Left kidney (tissue), 2 donors: ENCODE data around the gene KLHL36. TPM values are rescaled to one million over a fixed set of nuclear protein-coding genes. Genes with fewer than 3 reads are reported as not detected.
A peak's percentile ranks its signal among the peaks of the same experiment; 100 is the strongest.
"Not testable (repeated sequence)": the region's sequence is repeated elsewhere in the genome, so short reads cannot be mapped to it uniquely, and the experiment has no call there.

Experiments used
- DNase-seq: peaks from one replicate; pipeline ENCODE4 v3.0.0-alpha.2; 2013
- polyA plus RNA-seq: library from polyadenylated mRNA; unstranded; fragments of 120-200 nt; gene quantifications from one replicate; pipeline ENCODE4 v1.2.1, GENCODE V29; 2013; ENCODE audit not compliant: insufficient read length

The KLHL36 gene
- polyA plus RNA-seq, 1 donor: 30.0 TPM

- DNase-seq: no peak
Measured at GRCh38 chr16:84672276-84673202, 24.2 kb downstream of the KLHL36 start.

DNA sequence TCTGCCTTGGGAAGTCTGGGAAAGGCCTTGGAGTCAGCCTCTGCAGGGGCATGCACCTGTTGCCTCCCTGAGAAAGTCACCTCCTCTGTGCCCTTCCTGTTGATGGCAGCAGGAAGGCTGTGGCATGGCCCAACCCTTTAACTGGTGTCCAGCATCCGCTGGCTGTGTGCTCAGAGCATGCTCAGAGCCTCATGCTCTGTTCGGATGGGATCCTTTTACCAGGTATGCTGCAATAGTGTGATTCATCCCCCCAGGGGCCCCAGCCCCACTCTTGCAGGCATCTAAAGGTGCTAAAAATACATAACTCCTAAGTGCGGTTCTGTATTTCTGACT, 24.9 kb downstream of the KLHL36 start:
- DNase-seq: no peak

DNA sequence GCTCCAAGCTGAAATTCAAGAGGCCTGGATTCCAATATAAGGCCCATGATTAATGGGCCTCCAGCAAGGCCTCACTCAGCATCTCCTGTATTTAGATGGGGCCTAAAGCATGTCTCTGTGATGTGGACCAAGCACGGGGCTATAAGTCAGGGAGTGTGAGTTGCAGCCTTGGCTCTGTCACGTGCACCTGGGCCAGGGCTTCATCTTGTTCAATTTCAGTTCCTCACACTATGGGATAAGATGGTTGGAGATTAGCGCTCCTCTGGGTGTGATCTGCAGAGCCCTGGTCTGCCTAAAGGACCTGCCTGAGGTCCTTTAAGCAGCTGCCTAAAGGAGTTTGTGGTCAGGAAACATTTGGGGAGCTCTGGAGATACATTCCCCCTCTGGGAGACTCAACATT, 25.2 kb downstream of the KLHL36 start:
- DNase-seq: no peak

GRCh38 chr16:84675423-84675822, 27.1 kb downstream of the KLHL36 start:
- no peak for DNase-seq

DNA sequence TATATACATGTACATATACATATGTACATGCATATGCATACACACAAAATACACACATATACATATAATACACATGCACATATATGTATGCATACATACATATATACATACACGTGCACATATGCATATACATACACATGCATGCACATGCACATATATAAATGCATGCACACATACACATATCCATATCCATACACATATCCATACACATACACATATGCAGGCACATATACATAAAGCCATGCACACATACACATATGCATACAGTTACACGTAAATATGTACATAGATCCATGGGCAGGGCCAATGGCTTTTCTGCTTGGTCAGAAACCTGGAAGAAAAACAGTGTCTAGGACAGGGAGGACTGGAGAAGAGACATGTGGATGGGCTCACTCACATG, 27.6 kb downstream of the KLHL36 start:
- no peak for DNase-seq

- DNase-seq: no peak
Measured at GRCh38 chr16:84677017-84677803, 28.9 kb downstream of the KLHL36 start.

DNA sequence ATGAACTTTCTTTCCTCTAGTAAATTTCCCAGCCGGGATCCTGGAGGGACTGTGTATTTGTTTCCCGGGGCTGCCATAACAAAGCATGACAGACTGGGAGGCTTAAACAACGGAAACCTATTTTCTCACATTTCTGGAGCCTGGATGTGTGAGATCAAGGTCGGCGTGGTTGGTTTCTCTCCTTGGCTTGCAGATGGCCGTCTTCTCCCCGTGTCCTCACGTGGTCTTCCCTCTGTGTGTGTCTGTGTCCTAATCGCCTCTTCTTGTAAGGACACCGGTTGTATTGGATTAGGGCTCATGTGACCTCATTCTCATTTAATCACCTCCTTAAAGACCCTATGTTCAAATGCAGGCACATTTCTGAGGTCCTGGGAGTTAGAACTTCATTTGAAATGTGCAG, 29.5 kb downstream of the KLHL36 start:
- DNase-seq: no peak

GRCh38 chr16:84678541-84678940, 30.2 kb downstream of the KLHL36 start:
- DNase-seq: no peak

DNA sequence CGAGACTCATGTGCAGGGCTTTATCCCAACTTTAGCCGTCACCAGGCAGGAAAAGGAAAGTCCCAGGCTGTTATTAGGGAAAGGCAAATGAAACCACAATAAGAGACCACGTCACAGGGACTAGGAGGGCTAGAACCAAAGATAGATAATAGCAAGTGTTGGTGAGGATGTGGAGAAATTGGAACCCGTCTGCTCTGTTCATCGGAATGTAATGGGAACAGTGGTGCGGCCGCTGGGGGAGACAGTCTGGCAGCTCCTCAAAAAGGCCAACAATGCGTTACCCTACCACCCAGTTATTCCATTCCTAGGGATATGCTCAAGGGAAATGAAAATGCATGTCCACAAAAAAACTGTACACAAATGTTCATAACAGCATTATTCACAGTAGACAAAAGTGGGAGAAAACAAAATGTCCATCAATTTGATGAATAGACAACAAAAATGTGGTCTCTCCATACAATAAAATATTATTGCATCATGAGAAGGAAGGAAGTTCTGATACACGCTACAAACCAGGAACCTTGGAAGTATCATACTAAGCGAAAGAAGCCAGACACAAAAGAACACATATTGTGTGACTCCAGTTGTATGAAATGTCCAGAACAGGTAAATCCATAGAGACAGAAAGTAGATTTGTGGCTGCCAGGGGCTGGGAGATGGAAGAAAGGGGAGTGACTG, 32.0 kb downstream of the KLHL36 start:
- DNase-seq: no peak

- no peak for DNase-seq
Measured at GRCh38 chr16:84680843-84681629, 32.7 kb downstream of the KLHL36 start.

GRCh38 chr16:84683691-84684591, 35.6 kb downstream of the KLHL36 start:
- DNase-seq: no peak

DNA sequence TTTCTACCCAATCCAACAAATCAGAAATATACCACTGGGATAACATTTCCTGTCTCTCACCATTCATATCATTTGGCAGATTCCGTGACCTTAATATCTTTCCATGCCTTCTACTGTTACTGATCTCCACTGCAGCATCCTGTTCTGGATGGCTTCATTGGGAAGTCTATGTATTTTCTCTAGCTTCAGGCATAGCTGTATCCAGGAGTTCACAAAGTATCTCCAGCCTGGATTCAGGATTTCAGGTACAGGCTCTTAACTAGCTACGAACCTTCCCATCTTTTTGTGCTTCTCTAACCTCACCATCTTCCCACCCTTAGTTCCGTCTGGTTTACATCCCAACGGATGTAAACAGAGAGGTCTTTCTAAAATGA, 36.3 kb downstream of the KLHL36 start:
- no peak for DNase-seq

DNA sequence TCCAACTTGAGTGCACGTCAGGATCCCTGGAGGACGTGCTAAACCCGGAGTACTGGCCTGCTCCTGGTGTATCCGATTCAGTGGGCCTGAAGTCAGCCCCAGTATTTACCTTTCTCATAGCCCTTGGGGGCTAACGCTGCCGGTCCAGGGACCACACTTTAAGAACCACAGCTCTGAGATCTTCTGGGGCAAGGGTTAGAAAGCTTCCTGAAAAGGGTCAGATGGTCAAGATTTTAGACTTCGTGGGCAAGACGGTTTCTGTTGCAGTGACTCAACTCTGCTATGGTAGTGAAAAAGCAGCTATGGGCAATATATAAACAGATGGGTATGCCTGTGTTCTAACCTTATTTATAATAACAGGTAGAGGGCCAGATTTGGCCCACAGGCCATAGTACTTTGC, 36.9 kb downstream of the KLHL36 start:
- DNase-seq: no peak

DNA sequence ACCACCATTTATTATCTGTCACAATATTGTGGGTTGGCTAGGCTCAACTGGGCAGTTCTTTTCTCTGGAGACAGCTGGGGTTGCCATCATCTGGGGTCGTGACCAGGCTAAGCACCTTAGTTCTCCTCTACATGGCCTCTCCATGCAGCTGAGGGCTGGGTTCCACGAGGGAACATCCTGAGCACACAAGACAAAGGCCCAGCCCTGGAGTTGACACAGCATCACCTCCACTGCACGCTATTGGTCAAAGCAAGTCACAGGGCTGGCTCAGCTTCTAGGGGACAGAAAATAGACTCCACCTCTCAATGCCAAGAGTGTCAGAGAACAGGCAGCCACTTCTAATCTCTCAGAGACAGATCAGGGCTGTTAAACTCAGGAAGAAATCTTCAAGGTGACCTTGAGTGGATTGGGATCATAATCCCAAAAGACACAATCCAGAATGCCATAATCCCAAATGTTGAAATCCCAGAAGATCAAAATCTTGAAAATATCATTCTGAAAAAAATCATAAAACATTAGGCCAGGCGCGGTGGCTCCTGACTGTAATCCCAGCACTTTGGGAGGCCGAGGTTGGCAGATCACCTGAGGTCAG, 38.5 kb downstream of the KLHL36 start:
- DNase-seq: no peak

DNA sequence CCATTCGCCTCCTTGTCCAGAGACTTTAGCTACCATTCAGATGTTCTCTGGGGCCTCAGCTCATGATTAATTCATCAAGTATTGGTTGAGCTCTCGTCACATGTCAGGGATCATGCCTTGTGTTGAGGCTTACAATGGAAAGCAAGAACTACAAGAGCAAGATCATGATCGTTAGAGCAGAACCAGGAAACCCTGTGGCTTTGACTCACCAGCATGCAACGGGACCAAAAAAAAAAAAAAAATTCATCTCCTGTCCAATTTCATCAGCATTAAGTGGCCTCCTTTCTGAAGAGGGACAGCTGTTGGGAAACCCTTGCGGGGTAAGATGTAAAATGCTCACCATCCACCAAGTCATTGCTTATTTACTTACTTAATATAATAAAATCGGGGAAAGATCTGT, 39.4 kb downstream of the KLHL36 start:
- no peak for DNase-seq

DNA sequence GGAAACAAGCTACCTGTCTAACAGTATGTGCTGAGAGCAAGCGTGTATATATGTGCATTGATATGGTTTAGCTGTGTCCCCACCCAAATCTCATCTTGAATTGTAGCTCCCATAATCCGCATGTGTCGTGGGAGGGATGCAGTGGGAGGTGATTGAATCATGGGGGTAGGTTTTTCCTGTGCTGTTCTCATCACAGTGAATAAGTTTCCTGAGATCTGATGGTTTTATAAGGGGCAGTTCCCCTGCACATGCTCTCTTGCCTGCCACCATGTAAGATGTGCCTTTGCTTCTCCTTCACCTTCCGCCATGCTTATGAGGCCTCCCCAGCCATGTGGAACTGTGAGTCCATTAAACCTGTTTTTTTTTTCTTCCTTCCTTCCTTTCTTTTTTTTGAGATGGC, 39.9 kb downstream of the KLHL36 start:
- not testable (repeated sequence) for DNase-seq

DNA sequence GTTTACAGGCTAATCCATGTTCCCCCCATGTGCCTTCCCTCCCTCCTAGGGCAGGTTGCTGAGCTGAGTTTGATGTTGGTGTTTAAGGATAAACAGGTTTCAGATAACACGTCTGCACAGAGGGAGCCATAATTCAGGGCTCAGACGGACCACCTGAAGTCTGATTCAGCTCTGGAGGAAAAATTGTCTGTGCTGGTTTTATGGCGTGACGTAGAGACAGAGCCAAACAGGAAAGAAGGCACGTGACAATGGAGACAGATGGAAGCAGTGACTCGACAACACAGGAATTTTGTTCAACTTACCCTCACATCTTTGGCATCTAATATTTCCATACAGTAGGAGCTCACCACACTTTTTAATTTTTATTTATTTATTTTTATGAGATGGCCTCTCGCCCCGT, 40.8 kb downstream of the KLHL36 start:
- DNase-seq: peak; percentile 54

DNA sequence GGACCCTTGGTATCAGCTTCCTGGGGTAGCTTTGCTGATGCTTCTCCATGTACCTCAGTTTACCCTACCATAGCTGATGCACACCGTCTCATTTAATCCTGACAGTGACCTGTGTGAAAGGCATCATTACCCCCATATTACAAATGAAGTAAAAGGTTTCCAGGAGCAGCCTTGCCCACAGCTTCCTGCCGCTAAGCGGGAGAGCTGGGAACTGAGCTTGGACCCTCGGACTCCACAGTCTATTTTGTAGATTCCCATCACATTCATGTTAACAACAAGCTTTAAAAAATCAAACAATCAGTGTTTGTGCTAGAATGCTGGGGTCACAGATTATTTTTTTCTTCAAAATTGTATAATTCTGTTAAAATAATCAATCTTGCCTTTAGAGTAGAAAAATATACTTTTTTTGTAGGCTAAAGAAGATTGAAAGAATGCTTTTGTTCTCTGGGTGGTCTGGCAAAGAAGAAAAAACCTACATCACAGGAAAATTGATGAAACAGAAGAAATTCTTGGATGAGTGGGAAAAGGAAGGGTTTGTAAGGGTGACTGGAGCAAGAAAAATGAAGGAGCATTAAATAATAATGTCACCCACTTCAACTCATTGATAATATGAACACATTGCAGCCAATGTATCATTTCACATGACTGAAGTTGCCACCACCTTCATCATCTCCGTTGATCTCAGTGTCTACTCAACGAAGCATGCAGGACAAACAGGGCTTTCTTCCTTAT, 41.9 kb downstream of the KLHL36 start:
- no peak for DNase-seq

GRCh38 chr16:84692451-84693214, 44.3 kb downstream of the KLHL36 start:
- no peak for DNase-seq
